ENCODE data around the gene HOXB6.

Gene HOXB6

DNA sequence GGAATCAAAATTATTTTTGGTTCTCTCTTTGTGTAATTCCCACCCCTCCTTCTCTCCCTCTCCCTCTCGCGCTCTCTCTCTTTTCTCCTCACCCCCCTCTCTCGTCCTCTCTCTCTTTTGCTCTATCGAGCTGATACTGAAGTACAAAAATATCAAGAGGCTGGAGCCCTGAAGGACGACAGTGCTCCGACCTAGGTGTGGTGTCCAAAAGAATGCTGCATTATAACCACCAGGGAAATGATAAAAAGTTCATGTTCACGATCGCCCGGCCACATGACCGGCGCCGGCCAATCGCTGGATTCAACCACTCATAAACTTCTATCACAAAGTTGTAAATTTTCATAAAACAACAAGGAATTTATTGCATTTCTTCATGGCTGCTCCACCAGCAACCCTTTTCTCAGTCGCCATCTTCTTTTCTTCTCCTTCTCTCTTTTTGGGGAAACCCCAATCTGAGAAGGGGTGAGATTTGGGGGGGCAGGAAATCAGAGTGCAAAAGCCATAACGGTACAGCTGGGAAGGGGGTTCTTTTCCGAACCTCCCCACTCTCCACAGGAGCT, at the start of gene HOXB6:
Gene HOXB6 (minus strand): TSS at position 217 of the 560 bp plus-strand sequence. CDS start 6,836 bp downstream, outside the sequence.
- no peak for DNase-seq

DNA sequence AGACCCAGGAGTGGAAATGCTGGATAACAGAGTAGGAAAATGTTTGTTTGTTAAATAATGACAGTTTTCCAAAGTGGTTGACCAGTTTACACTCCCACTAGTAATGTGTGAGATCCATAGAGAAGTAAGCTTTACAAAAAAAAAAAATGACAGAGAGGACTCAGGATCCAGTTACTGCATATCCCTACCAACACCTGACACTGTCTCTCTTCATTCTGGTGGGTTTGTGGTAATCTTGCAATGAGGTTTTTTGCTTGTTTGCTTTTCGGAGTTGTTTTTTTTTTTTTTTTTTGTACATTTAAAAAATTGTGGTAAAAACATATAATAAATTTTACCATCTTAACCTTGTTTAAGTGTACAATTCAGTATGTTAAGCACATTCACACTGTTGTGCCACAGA, 45.0 kb upstream of the HOXB6 start:
- no peak for DNase-seq

- DNase-seq, result no peak
Observed at GRCh38 chr17:48647963-48648245, 43.1 kb upstream of the HOXB6 start.

GRCh38 chr17:48647103-48647962, 42.5 kb upstream of the HOXB6 start:
- peak; percentile 24 for DNase-seq

DNA sequence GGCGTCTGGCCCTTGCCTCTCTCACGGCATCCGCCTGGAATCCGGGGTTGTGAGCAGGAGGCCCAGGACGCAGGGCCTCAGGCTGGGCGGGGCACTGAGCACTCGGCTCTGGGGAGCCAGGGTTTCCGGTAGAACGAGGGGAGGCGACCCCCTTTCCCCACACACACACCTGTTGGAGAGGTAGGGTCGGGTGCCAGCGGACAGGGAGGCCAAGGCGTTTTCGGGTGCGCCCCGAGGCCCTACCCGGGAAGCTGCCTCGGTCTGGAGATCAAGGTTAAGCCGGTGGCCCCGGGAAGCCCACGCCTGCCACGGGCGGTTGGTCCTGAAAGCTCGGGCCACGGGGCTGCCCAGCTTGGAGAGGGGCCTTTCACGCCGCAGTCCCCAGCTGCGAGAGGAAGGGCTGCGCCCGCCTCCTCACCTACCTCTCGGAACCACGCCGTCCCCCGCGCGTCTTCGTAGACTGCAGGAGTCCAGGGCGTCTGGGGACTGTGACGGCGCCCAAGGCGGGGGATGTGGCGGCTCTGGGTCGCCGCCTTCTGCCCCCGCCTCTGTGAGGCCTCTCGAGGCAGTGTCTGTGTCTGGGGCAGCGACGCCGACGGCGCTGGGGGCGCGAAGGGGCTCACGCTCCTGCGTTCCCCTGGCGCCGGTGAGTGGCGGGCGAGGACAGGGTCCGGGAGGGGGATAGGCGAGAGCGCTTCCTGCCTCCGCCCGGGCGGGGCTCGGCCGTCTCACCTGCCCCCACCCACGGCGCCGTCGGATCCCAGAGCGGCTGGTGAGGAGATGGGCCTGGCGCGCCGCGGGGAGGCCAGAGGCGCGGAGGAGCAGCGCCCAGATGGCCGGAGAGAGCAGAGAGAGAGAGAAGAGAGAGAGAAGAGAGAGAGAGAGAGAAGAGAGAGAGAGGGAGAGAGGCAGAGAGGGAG, 41.7 kb upstream of the HOXB6 start:
- no peak for DNase-seq

DNA sequence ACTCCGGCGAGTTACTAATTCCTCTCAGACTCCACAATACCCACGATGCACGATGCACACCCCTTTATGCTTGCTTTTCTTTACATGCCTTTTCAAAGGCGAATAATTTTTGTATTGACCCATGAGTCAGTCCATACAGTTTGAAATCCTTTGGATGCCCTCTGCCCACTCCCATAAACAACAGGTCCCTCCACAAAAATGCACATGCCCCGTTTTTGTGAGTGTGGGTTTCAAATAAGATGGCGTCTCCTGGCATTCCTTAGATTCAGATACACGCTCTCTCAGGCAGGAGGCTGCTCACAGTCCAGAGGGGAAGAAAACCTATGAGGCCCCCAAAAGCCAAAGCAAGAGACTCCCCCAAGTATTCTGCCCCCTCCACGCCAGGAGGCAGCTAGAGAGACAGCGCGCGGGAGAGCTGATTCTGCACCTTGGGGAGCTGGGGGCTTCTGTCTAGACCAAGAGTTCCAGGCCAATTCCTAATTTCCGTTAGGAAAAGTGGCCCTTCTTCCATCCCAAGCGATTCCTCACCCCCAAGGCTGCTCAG, 40.9 kb upstream of the HOXB6 start:
- peak; percentile 2 for DNase-seq

GRCh38 chr17:48644910-48645557, 40.2 kb upstream of the HOXB6 start:
- peak; percentile 1 for DNase-seq

DNA sequence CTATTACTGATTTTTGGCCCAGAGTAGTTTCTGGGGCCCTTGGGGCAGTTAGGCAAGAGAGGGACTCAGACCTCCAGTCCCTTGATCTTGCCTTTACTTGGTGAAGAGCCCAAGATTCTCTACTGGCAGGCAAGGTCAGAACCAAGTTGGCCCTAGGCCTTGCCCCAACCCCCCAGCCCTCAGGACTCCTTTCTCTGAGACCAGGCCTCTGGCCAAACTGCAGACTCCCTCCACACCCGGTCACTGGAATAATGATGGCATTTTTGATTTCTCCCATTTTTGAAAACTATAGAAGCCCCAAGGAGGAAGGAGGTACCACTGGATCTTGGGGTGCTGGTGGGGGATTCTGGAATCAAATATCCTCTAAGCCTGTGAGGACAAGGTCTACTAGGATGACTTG, 39.4 kb upstream of the HOXB6 start:
- DNase-seq, result no peak

- DNase-seq, result no peak
Observed at GRCh38 chr17:48643697-48644012, 38.9 kb upstream of the HOXB6 start.

DNA sequence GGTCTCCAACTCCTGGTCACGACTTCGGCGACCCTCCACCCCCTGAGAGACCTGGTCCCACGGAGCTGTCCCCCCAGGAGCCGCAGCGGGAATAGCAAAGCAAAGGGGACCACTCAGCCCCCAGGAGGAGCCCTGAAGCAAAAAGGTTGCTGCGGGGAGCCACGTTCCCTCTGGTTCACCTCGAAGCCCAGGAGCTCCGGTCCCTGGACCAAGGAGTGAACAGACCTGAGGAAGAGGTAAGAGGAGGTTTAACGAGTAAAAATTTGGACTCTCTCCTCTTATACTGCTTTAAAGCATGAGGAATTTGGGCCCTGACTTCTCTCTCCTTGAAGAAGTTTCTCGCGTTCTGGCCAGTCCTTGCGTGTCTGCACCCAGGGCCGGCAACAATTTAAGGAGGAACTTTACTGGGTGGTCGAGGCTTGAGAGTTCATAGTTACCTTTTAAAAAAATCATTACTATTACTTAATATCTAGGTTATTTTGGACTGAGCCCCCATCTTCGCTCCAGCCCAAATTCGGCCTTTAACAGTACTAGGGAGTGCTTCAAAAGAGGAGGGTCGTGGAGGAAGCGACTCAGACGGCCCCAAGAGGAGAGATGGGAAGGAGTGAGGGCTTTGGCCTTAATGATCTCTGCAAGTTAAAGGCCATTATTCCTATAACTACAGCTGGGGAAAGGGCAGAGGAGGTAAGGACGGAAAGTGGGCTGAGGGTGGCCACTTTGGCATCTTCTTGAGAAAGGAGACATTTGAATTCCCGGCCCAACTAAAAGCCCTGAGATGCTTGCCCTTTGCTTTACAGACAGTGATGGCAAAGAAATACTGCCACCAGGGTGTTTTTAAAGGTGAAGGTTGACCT, 38.3 kb upstream of the HOXB6 start:
- DNase-seq, result no peak

DNA sequence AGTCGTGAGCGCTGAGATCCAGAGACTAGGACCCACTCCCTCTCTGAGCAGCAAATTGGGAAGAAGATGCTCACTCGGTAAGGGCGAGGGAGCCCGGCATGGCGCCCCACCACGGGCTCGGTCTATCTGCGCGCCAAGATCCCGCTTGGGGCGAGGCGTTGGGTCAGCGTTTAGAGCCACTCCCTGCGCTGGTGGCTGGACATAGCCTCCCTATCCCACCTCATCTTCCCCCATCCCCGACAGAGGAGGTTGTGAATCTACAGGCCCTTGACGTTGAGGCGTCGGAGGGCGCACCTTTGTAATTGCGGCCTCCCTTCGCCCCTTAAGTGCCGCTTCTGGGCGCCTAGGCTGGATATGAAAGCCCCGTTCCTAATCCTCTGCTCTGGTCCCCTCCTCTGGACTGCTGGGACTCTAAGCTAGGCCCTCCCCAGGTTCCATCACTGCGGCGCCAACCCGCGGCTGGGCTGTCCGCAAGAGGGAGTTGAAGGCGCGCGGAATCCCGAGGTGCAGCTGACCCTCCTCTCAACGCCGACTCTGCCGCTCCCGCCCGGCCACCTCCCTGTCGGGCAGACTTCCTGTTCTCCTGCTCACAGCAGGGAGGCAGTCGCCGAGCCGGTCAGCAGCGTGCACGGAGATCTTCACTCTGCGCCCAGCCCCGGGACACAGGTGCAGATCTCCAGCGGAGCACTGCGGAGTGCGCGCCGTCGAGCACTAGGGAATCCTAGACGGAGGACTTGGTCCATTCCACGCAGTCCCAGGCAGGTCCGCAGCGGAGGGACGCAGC, 37.5 kb upstream of the HOXB6 start:
- peak; percentile 3 for DNase-seq

- DNase-seq, result peak; percentile 4
Observed at GRCh38 chr17:48641541-48642058, 36.8 kb upstream of the HOXB6 start.

- no peak for DNase-seq
Observed at GRCh38 chr17:48640858-48641180, 36.0 kb upstream of the HOXB6 start.

- DNase-seq, result no peak
Observed at GRCh38 chr17:48639982-48640857, 35.4 kb upstream of the HOXB6 start.

DNA sequence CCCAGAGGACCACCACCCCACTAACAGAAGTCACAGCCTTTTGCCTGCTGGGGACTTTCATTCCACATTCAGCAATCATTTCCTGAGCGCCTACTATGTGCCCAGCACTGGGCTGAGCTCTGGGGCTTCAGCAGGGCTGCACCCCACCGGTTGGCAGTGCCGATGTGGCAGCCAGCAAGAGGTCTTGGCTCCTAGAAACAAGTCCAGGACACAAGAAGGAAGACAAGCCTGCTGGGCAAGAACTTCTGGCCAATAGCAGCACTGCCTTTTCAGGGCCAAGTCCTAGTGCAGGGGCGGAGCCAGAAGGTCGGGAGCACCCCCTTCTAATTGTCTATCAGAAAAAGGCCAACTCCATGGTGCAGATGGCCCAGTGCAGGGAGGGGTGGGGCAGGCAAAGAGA, 34.4 kb upstream of the HOXB6 start:
- no peak for DNase-seq

DNA sequence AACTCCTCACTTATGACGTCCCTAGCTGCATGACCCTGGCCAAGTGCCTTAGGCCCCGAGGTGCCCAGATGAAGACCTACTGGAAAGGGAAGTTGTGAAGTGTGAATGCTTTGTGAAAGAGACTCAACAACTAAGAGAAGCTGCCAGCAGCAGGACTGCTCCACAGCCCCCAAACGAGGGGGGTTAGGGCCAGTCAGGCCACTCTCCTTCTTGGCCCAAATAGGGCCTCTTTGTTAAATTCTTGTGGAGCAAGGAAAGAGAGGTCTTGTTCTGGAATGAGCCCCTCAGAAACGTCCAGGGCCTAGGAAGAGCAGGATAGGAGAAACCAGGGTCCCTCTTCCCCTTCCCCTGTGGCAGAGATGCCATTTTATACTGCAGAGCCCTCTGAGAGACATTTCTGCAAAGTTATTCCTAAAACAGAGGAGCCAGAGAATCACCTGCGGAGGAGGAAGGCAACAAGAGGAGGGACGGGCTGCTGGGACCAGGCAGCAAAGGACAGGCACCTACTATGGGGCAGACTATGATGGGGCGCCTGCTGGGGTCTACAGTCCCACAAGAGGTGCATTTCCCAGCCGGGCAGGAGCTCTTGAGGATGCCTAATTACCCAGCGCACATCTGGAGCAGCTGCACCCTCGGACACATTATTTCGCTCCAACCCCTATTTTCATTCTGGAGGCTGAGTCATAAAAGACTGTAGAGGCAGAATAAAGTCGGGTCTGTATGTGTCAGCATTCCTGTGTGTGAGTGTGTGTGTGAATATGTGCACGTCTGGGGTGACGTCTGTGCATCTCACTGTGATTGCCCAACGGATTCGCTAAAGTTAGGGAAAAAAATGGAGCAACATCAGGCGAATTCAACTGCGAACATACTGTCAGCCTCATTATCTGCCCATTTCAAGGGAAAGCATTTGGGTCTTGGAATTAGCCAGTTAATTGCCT, 32.8 kb upstream of the HOXB6 start:
- DNase-seq, result peak; percentile 7

GRCh38 chr17:48636177-48637018, 31.6 kb upstream of the HOXB6 start:
- DNase-seq, result peak; percentile 92
